HepG2 (cell line): ENCODE results near the gene SRSF12. TPM values are rescaled to one million over a fixed set of nuclear protein-coding genes. Genes with fewer than 3 reads are reported as not detected.

Experiments
- AGO1 ChIP-seq: fragments of 200-400 bp; formaldehyde crosslinking; IDR thresholded peaks from 2 replicates; pipeline ENCODE4 v1.6.1; 2017; ENCODE audit warnings: mild to moderate bottlenecking, low read depth, low read length, moderate library complexity; ENCODE audit not compliant: poor library complexity, severe bottlenecking
- ASH2L ChIP-seq: fragments of 300-600, 200-600 bp; sonication (generic); IDR thresholded peaks from 2 replicates; pipeline ENCODE4 v1.7.0; 2017; ENCODE audit warnings: low read depth, mild to moderate bottlenecking, moderate library complexity, mixed read lengths, low read length; ENCODE audit not compliant: insufficient read length
- CENPT ChIP-seq: sonication (generic); formaldehyde crosslinking; IDR thresholded peaks from 2 replicates; pipeline ENCODE4 v1.8.0; 2022; ENCODE audit warnings: low read depth, mild to moderate bottlenecking, moderate library complexity, missing genetic modification reagents
- CREB3 ChIP-seq: sonication (generic); formaldehyde crosslinking; IDR thresholded peaks from 2 replicates; pipeline ENCODE4 v1.5.0; 2020; ENCODE audit warnings: missing genetic modification reagents
- GFI1 ChIP-seq: sonication (generic); formaldehyde crosslinking; IDR thresholded peaks from 2 replicates; pipeline ENCODE4 v1.5.0; 2020; ENCODE audit warnings: missing genetic modification reagents, mild to moderate bottlenecking, borderline replicate concordance
- KLF13 ChIP-seq: sonication (generic); formaldehyde crosslinking; IDR thresholded peaks from 2 replicates; pipeline ENCODE4 v1.4.0; 2020; ENCODE audit warnings: mild to moderate bottlenecking, missing genetic modification reagents
- NFE2L1 ChIP-seq: sonication (generic); formaldehyde crosslinking; IDR thresholded peaks from 2 replicates; pipeline ENCODE4 v1.4.0; 2020; ENCODE audit warnings: missing genetic modification reagents, mild to moderate bottlenecking, borderline replicate concordance
- NFKB2 ChIP-seq: sonication (generic); formaldehyde crosslinking; IDR thresholded peaks from 2 replicates; pipeline ENCODE4 v1.4.0; 2020; ENCODE audit warnings: missing genetic modification reagents, borderline replicate concordance
- RXRB ChIP-seq: IDR thresholded peaks from 2 replicates; pipeline ENCODE4 v1.6.1; 2016; ENCODE audit warnings: borderline replicate concordance, missing genetic modification reagents, missing compliant biosample characterization
- SNAPC2 ChIP-seq: sonication (generic); formaldehyde crosslinking; IDR thresholded peaks from 2 replicates; pipeline ENCODE4 v1.8.1; 2022; ENCODE audit warnings: mild to moderate bottlenecking, missing genetic modification reagents
- SOX6 ChIP-seq, 2 experiments: fragments of 450-650 bp in 1 of 2; sonication (generic) in 1 of 2; formaldehyde crosslinking in 1 of 2; IDR thresholded peaks; 2 replicates each; pipeline versions ENCODE4 v1.4.0 to v1.6.1; 2017 to 2020; ENCODE audit warnings: antibody characterized with exemption in 1 of 2, mild to moderate bottlenecking in 1 of 2, missing genetic modification reagents in 1 of 2
- ZFYVE20 ChIP-seq: sonication (generic); formaldehyde crosslinking; IDR thresholded peaks from 2 replicates; pipeline ENCODE4 v1.8.0; 2023; ENCODE audit warnings: low read depth, mild to moderate bottlenecking, moderate library complexity, missing genetic modification reagents, borderline replicate concordance
- ZKSCAN8 ChIP-seq: IDR thresholded peaks from 2 replicates; pipeline ENCODE4 v1.6.1; 2016; ENCODE audit warnings: borderline replicate concordance, missing genetic modification reagents, missing compliant biosample characterization
- ZNF205 ChIP-seq: IDR thresholded peaks from 2 replicates; pipeline ENCODE4 v1.6.1; 2018; ENCODE audit warnings: missing biosample characterization, missing genetic modification reagents
- ZNF260 ChIP-seq: sonication (generic); formaldehyde crosslinking; IDR thresholded peaks from 2 replicates; pipeline ENCODE4 v1.4.0; 2020; ENCODE audit warnings: missing genetic modification reagents, low read depth, mild to moderate bottlenecking, borderline replicate concordance
- ZNF326 ChIP-seq: sonication (generic); formaldehyde crosslinking; IDR thresholded peaks from 2 replicates; pipeline ENCODE4 v1.4.0; 2020; ENCODE audit warnings: missing genetic modification reagents, borderline replicate concordance
- ZNF431 ChIP-seq: sonication (generic); formaldehyde crosslinking; IDR thresholded peaks from 2 replicates; pipeline ENCODE4 v1.9.0; 2022; ENCODE audit warnings: missing genetic modification reagents, low read depth, mild to moderate bottlenecking, borderline replicate concordance
- polyA plus RNA-seq, 8 experiments: library from polyadenylated mRNA; depleted of rRNA in 3 of 8; stranded (reverse) in 7 of 8; unstranded in 1 of 8; fragments of >200 nt; fragmentation: Illumina TruSeq in 4 of 8; extraction: Trizol in 4 of 8; gene quantifications; 2 replicates each; pipeline versions ENCODE4 v1.2.1 to v1.2.3, GENCODE V29; 2011 to 2016; ENCODE audit warnings: low read depth in 4 of 8, missing spikeins in 1 of 8, mixed read lengths in 1 of 8; ENCODE audit not compliant: insufficient read depth in 1 of 8
- total RNA-seq, 5 experiments: library from RNA; depleted of rRNA; stranded (reverse); fragments of >200 nt; fragmentation: Illumina TruSeq; extraction: Trizol; gene quantifications; 2 replicates each; pipeline ENCODE4 v1.2.3, GENCODE V29; 2016; ENCODE audit warnings: low read depth in 1 of 5
- TF ChIP-seq, protein P1 (sequence below): IDR thresholded peaks from 2 replicates; pipeline ENCODE4 v1.6.1; 2016; ENCODE audit warnings: low read depth, missing genetic modification reagents, missing compliant biosample characterization
- TF ChIP-seq, protein P2 (sequence below): sonication (generic); formaldehyde crosslinking; conservative IDR thresholded peaks from 2 replicates; pipeline ENCODE4 v1.4.0; 2020; ENCODE audit warnings: missing genetic modification reagents

Gene SRSF12
- total and polyA plus RNA-seq, 2 of the 13 experiments (the other 11 are each of a cell fraction or from before 2014, with no cell fraction given): 1.7 to 1.9 TPM

- TF ChIP-seq, protein P1, sequence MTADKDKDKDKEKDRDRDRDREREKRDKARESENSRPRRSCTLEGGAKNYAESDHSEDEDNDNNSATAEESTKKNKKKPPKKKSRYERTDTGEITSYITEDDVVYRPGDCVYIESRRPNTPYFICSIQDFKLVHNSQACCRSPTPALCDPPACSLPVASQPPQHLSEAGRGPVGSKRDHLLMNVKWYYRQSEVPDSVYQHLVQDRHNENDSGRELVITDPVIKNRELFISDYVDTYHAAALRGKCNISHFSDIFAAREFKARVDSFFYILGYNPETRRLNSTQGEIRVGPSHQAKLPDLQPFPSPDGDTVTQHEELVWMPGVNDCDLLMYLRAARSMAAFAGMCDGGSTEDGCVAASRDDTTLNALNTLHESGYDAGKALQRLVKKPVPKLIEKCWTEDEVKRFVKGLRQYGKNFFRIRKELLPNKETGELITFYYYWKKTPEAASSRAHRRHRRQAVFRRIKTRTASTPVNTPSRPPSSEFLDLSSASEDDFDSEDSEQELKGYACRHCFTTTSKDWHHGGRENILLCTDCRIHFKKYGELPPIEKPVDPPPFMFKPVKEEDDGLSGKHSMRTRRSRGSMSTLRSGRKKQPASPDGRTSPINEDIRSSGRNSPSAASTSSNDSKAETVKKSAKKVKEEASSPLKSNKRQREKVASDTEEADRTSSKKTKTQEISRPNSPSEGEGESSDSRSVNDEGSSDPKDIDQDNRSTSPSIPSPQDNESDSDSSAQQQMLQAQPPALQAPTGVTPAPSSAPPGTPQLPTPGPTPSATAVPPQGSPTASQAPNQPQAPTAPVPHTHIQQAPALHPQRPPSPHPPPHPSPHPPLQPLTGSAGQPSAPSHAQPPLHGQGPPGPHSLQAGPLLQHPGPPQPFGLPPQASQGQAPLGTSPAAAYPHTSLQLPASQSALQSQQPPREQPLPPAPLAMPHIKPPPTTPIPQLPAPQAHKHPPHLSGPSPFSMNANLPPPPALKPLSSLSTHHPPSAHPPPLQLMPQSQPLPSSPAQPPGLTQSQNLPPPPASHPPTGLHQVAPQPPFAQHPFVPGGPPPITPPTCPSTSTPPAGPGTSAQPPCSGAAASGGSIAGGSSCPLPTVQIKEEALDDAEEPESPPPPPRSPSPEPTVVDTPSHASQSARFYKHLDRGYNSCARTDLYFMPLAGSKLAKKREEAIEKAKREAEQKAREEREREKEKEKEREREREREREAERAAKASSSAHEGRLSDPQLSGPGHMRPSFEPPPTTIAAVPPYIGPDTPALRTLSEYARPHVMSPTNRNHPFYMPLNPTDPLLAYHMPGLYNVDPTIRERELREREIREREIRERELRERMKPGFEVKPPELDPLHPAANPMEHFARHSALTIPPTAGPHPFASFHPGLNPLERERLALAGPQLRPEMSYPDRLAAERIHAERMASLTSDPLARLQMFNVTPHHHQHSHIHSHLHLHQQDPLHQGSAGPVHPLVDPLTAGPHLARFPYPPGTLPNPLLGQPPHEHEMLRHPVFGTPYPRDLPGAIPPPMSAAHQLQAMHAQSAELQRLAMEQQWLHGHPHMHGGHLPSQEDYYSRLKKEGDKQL (CRISPR knock-in tag): no peak
- TF ChIP-seq ZNF326: 0 out of 2 replicates have a peak, but pooled peaks have one; percentile 25
- no peak for TF ChIP-seq ZNF260 (CRISPR knock-in tag)
- no peak for TF ChIP-seq NFE2L1 (CRISPR knock-in tag)
- TF ChIP-seq ZNF431 (CRISPR knock-in tag): no peak
- TF ChIP-seq SNAPC2: peak; percentile 74; the same call in 1 of the 2 replicates
- TF ChIP-seq CREB3 (CRISPR knock-in tag): no peak
- no peak for TF ChIP-seq SOX6 (IDR thresholded peaks at IDR 0.05)
- TF ChIP-seq SOX6 (CRISPR knock-in tag; IDR thresholded peaks at IDR 0.05): peak; percentile 79
- TF ChIP-seq ZNF205 (CRISPR knock-in tag): 0 out of 2 replicates have a peak, but pooled peaks have one; percentile 69
- TF ChIP-seq ASH2L: peak; percentile 36
- peak; percentile 64 for TF ChIP-seq RXRB
- TF ChIP-seq AGO1: no peak
- TF ChIP-seq ZKSCAN8 (CRISPR knock-in tag): no peak
- TF ChIP-seq, protein P2, sequence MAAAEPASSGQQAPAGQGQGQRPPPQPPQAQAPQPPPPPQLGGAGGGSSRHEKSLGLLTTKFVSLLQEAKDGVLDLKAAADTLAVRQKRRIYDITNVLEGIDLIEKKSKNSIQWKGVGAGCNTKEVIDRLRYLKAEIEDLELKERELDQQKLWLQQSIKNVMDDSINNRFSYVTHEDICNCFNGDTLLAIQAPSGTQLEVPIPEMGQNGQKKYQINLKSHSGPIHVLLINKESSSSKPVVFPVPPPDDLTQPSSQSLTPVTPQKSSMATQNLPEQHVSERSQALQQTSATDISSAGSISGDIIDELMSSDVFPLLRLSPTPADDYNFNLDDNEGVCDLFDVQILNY (CRISPR knock-in tag): 0 out of 2 replicates have a peak, but pooled peaks have one; percentile 34
- no peak for TF ChIP-seq CENPT (CRISPR knock-in tag)
- TF ChIP-seq NFKB2 (CRISPR knock-in tag): peak; percentile 73; the same call in 1 of the 2 replicates
- peak; percentile 63; the same call in 1 of the 2 replicates for TF ChIP-seq GFI1 (CRISPR knock-in tag)
- TF ChIP-seq KLF13 (CRISPR knock-in tag): no peak
- no peak for TF ChIP-seq ZFYVE20 (CRISPR knock-in tag)
These were observed 37.4 kb downstream of the SRSF12 start, which contains the start of gene PNRC1 (continued) for GRCh38 chr6:89080281-89081128.
